Astrocyte (in vitro differentiated cells and primary cell): Measurements from ENCODE around the gene TIGAR. TPM values are rescaled to one million over a fixed set of nuclear protein-coding genes. Genes with fewer than 3 reads are reported as not detected.
A peak's percentile ranks its signal among the peaks of the same experiment; 100 is the strongest.

Experiments used
- DNase-seq: peaks from one replicate; pipeline ENCODE4 v3.0.0-alpha.2; 2010; ENCODE audit warnings: low read depth
- FAIRE-seq: peaks from 2 replicates; lab custom pipeline; 2011; peaks lifted over from hg19 to GRCh38; lab: Jason Lieb, UNC
- H2AFZ ChIP-seq: 2 replicates; pipeline ENCODE4 v1.6.0; 2012; ENCODE audit warnings: low read depth, low read length, inconsistent platforms
- H3K27ac ChIP-seq: 2 replicates; pipeline ENCODE4 v1.5.1; 2011; ENCODE audit warnings: low read depth, low read length, inconsistent platforms
- H3K27me3 ChIP-seq: 2 replicates; pipeline ENCODE4 v1.6.0; 2011; ENCODE audit warnings: low read length, inconsistent platforms; ENCODE audit not compliant: insufficient read depth
- H3K36me3 ChIP-seq: 2 replicates; pipeline ENCODE4 v1.5.1; 2011; ENCODE audit warnings: low read length, inconsistent platforms; ENCODE audit not compliant: insufficient read depth
- H3K4me1 ChIP-seq: 2 replicates; pipeline ENCODE4 v1.5.1; 2011; ENCODE audit warnings: low read length, inconsistent platforms; ENCODE audit not compliant: insufficient read depth
- H3K4me2 ChIP-seq: 2 replicates; pipeline ENCODE4 v1.6.0; 2012; ENCODE audit warnings: low read length, inconsistent platforms
- H3K4me3 ChIP-seq: 2 replicates; pipeline ENCODE4 v1.5.1; 2011; ENCODE audit warnings: low read depth, mild to moderate bottlenecking, low read length, inconsistent platforms; ENCODE audit not compliant: insufficient read depth
- H3K79me2 ChIP-seq: 2 replicates; pipeline ENCODE4 v1.6.0; 2012; ENCODE audit warnings: mild to moderate bottlenecking, low read length, inconsistent platforms; ENCODE audit not compliant: insufficient read depth
- H3K9ac ChIP-seq: 2 replicates; pipeline ENCODE4 v1.6.0; 2012; ENCODE audit warnings: mild to moderate bottlenecking, low read length, inconsistent platforms
- H3K9me3 ChIP-seq: 2 replicates; pipeline ENCODE4 v1.5.1; 2012; ENCODE audit warnings: low read depth, mild to moderate bottlenecking, low read length, inconsistent platforms; ENCODE audit not compliant: insufficient read depth
- H4K20me1 ChIP-seq: 2 replicates; pipeline ENCODE4 v1.6.0; 2012; ENCODE audit warnings: low read length, inconsistent platforms; ENCODE audit not compliant: insufficient read depth
- H3K27ac Mint-ChIP-seq: one replicate; pipeline ENCODE4 v1.8.0; 2021; ENCODE audit warnings: mild to moderate bottlenecking, mixed read lengths; ENCODE audit not compliant: unreplicated experiment
- H3K27me3 Mint-ChIP-seq: one replicate; pipeline ENCODE4 v1.8.0; 2021; ENCODE audit warnings: low read depth, mixed read lengths; ENCODE audit not compliant: unreplicated experiment
- H3K36me3 Mint-ChIP-seq: one replicate; pipeline ENCODE4 v1.8.0; 2021; ENCODE audit warnings: low read depth, mixed read lengths; ENCODE audit not compliant: unreplicated experiment
- H3K4me1 Mint-ChIP-seq: one replicate; pipeline ENCODE4 v1.8.0; 2021; ENCODE audit warnings: low read depth, mixed read lengths; ENCODE audit not compliant: unreplicated experiment
- H3K4me3 Mint-ChIP-seq: one replicate; pipeline ENCODE4 v1.8.0; 2021; ENCODE audit warnings: mild to moderate bottlenecking, moderate library complexity, mixed read lengths; ENCODE audit not compliant: unreplicated experiment
- H3K9me3 Mint-ChIP-seq: one replicate; pipeline ENCODE4 v1.8.0; 2021; ENCODE audit warnings: mild to moderate bottlenecking, mixed read lengths; ENCODE audit not compliant: unreplicated experiment
- EZH2 ChIP-seq: IDR thresholded peaks from 2 replicates; pipeline ENCODE4 v1.6.1; 2012; ENCODE audit warnings: mild to moderate bottlenecking, low read length, inconsistent platforms; ENCODE audit not compliant: insufficient read depth
- total RNA-seq: library from RNA; stranded (reverse); gene quantifications from 2 replicates; pipeline ENCODE4 v1.2.1, GENCODE V29; 2021
- TF ChIP-seq, protein P1 (sequence below): IDR thresholded peaks from 2 replicates; pipeline ENCODE4 v1.5.1; 2011; ENCODE audit warnings: low read depth, mild to moderate bottlenecking, inconsistent platforms, low read length, moderate library complexity; ENCODE audit not compliant: insufficient read depth

Gene TIGAR
- total RNA-seq, 1 donor from 2014 or later: 91.7 TPM

DNA sequence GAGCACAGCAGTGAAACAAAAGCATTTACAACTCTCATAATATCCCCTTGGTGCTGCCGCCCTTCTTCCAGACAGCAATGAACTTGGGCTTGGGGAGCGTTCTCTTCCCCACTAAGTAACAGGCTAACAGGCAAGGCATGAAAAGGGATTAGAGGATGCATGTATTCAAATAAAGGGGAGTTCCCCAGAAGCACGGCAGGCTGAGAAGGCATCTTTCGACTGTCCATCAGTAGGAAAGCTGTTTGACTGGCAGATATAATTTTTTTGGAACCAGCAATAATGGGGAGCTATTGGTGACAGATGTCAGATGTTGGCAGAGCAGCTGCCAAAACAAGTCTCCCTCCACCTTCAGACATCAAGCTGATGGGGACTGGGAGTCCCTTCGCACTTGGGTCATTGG is 9.2 kb upstream of the TIGAR start:
- Mint-ChIP-seq H3K27ac (peak overlapping the region; percentile 18), H3K4me1 (peaks cover 15% of the 10 kb centered on the region), H3K36me3 (peaks cover 5% of the 10 kb centered on the region), H3K4me3 (no peak overlapping the region), H3K27me3 (no peaks in the 10 kb centered on the region), H3K9me3 (peaks cover 2% of the 10 kb centered on the region)
- Histone ChIP-seq H2AFZ (no peak overlapping the region), H3K27ac (no peak overlapping the region), H3K36me3 (no peaks in the 10 kb centered on the region), H3K4me2 (no peak overlapping the region), H3K9ac (no peak overlapping the region), H3K27me3 (peaks cover 6% of the 10 kb centered on the region), H3K79me2 (no peaks in the 10 kb centered on the region), H3K9me3 (no peaks in the 10 kb centered on the region), H3K4me3 (no peak overlapping the region), H3K4me1 (peaks cover 2% of the 10 kb centered on the region), H4K20me1 (no peaks in the 10 kb centered on the region)
- no peak for DNase-seq
- TF ChIP-seq, protein P1, sequence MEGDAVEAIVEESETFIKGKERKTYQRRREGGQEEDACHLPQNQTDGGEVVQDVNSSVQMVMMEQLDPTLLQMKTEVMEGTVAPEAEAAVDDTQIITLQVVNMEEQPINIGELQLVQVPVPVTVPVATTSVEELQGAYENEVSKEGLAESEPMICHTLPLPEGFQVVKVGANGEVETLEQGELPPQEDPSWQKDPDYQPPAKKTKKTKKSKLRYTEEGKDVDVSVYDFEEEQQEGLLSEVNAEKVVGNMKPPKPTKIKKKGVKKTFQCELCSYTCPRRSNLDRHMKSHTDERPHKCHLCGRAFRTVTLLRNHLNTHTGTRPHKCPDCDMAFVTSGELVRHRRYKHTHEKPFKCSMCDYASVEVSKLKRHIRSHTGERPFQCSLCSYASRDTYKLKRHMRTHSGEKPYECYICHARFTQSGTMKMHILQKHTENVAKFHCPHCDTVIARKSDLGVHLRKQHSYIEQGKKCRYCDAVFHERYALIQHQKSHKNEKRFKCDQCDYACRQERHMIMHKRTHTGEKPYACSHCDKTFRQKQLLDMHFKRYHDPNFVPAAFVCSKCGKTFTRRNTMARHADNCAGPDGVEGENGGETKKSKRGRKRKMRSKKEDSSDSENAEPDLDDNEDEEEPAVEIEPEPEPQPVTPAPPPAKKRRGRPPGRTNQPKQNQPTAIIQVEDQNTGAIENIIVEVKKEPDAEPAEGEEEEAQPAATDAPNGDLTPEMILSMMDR: no peak
- TF ChIP-seq EZH2: no peak
- no peak for FAIRE-seq

DNA sequence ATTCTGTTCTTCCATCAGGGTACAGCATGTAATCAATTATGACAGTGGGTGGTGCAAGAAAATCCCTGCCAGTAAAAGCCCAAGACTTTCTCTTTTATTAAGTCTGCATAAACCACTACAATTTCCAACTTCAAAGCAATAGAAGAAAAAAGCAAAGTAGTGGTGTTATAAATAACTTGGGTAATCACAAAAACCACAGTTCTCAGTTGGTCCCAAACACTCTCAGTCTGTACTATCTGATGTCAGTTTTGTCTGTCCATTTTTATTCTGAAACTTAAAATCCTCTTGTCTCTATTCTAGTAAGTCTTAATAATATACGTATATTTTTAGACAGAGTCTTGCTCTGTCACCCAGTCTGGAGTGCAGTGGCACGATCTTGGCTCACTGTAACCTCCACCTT is 8.8 kb upstream of the TIGAR start:
- no peaks in the 10 kb centered on the region for H3K9me3 ChIP-seq
- H3K27me3 ChIP-seq: peaks cover 3% of the 10 kb centered on the region
- H3K36me3 ChIP-seq: no peaks in the 10 kb centered on the region
- peaks cover 11% of the 10 kb centered on the region for H3K4me1 Mint-ChIP-seq
- H2AFZ ChIP-seq: no peak overlapping the region
- peaks cover 2% of the 10 kb centered on the region for H3K9me3 Mint-ChIP-seq
- no peak overlapping the region for H3K4me3 Mint-ChIP-seq
- no peak overlapping the region for H3K4me2 ChIP-seq
- no peak for FAIRE-seq
- H3K27ac ChIP-seq: no peak overlapping the region
- no peaks in the 10 kb centered on the region for H3K27me3 Mint-ChIP-seq
- peaks cover 5% of the 10 kb centered on the region for H3K36me3 Mint-ChIP-seq
- no peak overlapping the region for H3K4me3 ChIP-seq
- H3K79me2 ChIP-seq: no peaks in the 10 kb centered on the region
- no peaks in the 10 kb centered on the region for H4K20me1 ChIP-seq
- H3K27ac Mint-ChIP-seq: no peak overlapping the region
- no peak for TF ChIP-seq EZH2
- TF ChIP-seq, protein P1: no peak
- H3K4me1 ChIP-seq: peaks cover 2% of the 10 kb centered on the region
- DNase-seq: no peak
- H3K9ac ChIP-seq: no peak overlapping the region

DNA sequence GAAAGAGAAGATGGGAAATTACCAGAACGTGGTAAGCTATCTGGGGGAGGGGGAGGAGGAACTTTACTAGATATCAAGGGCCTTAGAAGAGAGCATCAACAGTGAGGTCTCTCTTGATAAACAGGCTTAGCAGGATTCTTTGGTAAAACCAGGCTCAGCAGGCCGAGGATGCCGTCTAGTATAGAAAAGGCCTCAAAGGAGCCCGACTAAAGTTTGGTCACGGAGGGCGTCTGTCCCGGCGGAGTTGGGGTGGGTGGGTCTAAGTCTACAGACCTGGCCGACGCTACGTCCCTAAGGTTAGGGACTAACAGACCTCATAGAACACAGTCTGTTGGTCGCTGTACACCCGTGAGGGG is 538 bp upstream of the TIGAR start:
- no peak for FAIRE-seq
- Mint-ChIP-seq H3K4me3 (peak overlapping the region; percentile 87), H3K36me3 (peaks cover 7% of the 10 kb centered on the region), H3K27me3 (no peaks in the 10 kb centered on the region), H3K9me3 (no peaks in the 10 kb centered on the region), H3K4me1 (peaks cover 24% of the 10 kb centered on the region), H3K27ac (peak overlapping the region; percentile 93)
- peak overlapping the region; percentile 99 for H3K4me2 ChIP-seq
- peaks cover 10% of the 10 kb centered on the region for H3K4me1 ChIP-seq
- peaks cover 40% of the 10 kb centered on the region for H3K79me2 ChIP-seq
- peak overlapping the region; percentile 95 for H3K9ac ChIP-seq
- TF ChIP-seq, protein P1: no peak
- TF ChIP-seq EZH2: no peak
- peaks cover 19% of the 10 kb centered on the region for H4K20me1 ChIP-seq
- H2AFZ ChIP-seq: peak overlapping the region; percentile 98
- DNase-seq: no peak
- peak overlapping the region; percentile 81 for H3K27ac ChIP-seq
- H3K36me3 ChIP-seq: no peaks in the 10 kb centered on the region
- H3K4me3 ChIP-seq: peak overlapping the region; percentile 99
- no peaks in the 10 kb centered on the region for H3K9me3 ChIP-seq
- no peaks in the 10 kb centered on the region for H3K27me3 ChIP-seq
